DOHH2 (cell line): ENCODE results near the gene SOX18.

ENCODE experiments used
- EZH2phosphoT487 ChIP-seq: fragments of 200-600 bp; sonication (generic); IDR thresholded peaks from 2 replicates; pipeline ENCODE4 v1.6.1; 2017; ENCODE audit warnings: borderline replicate concordance, mild to moderate bottlenecking, antibody characterized with exemption, low read length, moderate library complexity, mixed read lengths
- TF ChIP-seq, protein P1 (sequence below): fragments of 200-600 bp; sonication (generic); IDR thresholded peaks from one replicate; pipeline ENCODE4 v1.5.1; 2014; ENCODE audit warnings: antibody characterized with exemption, mild to moderate bottlenecking, low read depth, low read length; ENCODE audit not compliant: poor library complexity, severe bottlenecking

DNA sequence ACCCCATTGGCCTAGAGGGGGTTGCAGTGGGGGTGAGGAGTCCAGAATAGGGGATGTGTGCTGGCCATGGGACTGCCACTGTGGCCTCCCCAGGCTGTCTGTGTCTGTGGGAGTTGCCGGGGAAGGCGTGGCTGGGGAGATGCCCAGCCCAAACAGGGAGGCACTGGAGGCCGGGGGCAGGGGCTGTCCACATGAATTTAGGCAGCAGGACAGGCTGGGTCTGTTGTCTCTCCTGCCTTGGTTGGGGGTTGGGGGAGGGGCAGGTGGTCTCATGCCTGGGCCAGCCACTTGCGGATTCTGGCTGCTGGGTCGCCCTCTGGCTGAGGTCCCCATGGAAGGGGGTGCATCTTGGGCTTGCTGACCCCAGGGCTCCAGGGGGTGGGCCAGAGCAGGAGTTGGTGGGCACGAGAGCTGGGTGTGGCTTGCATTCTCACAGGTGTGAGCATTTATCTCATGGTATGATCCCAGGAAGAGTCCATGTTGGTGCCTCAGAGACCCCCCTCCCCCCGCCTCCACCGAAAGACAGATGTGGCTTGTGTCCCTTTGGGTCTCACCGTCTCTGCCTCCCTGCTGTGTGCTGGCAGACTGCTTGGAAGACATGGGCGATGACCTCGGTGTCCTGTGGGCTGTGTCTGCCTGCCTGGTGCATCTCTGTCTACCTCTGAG is 4.0 kb downstream of the SOX18 start:
- no peak for TF ChIP-seq EZH2phosphoT487
- TF ChIP-seq, protein P1, sequence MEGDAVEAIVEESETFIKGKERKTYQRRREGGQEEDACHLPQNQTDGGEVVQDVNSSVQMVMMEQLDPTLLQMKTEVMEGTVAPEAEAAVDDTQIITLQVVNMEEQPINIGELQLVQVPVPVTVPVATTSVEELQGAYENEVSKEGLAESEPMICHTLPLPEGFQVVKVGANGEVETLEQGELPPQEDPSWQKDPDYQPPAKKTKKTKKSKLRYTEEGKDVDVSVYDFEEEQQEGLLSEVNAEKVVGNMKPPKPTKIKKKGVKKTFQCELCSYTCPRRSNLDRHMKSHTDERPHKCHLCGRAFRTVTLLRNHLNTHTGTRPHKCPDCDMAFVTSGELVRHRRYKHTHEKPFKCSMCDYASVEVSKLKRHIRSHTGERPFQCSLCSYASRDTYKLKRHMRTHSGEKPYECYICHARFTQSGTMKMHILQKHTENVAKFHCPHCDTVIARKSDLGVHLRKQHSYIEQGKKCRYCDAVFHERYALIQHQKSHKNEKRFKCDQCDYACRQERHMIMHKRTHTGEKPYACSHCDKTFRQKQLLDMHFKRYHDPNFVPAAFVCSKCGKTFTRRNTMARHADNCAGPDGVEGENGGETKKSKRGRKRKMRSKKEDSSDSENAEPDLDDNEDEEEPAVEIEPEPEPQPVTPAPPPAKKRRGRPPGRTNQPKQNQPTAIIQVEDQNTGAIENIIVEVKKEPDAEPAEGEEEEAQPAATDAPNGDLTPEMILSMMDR = no peak
